H9 (cell line): ENCODE results near the gene TPBGL. TPM values are rescaled to one million over a fixed set of nuclear protein-coding genes. Genes with fewer than 3 reads are reported as not detected.

Source experiments
- DNase-seq: peaks from one replicate; pipeline ENCODE4 v3.0.0-alpha.2; 2017
- H2AFZ ChIP-seq: one replicate; pipeline ENCODE4 v1.6.1; 2013; ENCODE audit warnings: mild to moderate bottlenecking, low read length, control low read depth, moderate library complexity
- H2AK5ac ChIP-seq: 2 replicates; pipeline ENCODE4 v1.6.1; 2013; ENCODE audit warnings: low read length, control low read depth, mixed read lengths; ENCODE audit not compliant: insufficient read length
- H2BK120ac ChIP-seq: one replicate; pipeline ENCODE4 v1.6.1; 2013; ENCODE audit warnings: low read depth, mild to moderate bottlenecking, low read length, control low read depth, inconsistent platforms; ENCODE audit not compliant: poor library complexity, severe bottlenecking
- H2BK12ac ChIP-seq: 2 replicates; pipeline ENCODE4 v1.6.1; 2013; ENCODE audit warnings: low read length, control low read depth, mixed read lengths, low read depth; ENCODE audit not compliant: insufficient read length
- H2BK15ac ChIP-seq: 2 replicates; pipeline ENCODE4 v1.6.1; 2013; ENCODE audit warnings: low read depth, low read length, control low read depth
- H2BK20ac ChIP-seq: one replicate; pipeline ENCODE4 v1.6.1; 2013; ENCODE audit warnings: low read depth, mild to moderate bottlenecking, low read length, control low read depth, inconsistent platforms; ENCODE audit not compliant: poor library complexity, severe bottlenecking
- H2BK5ac ChIP-seq: 2 replicates; pipeline ENCODE4 v1.6.1; 2013; ENCODE audit warnings: low read length, control low read depth, mixed read lengths; ENCODE audit not compliant: insufficient read length
- H3K14ac ChIP-seq: 2 replicates; pipeline ENCODE4 v1.6.1; 2013; ENCODE audit warnings: low read length, control low read depth; ENCODE audit not compliant: insufficient read depth
- H3K18ac ChIP-seq: 2 replicates; pipeline ENCODE4 v1.6.1; 2013; ENCODE audit warnings: low read depth, mild to moderate bottlenecking, mixed read lengths, low read length, control low read depth; ENCODE audit not compliant: insufficient read length
- H3K23ac ChIP-seq: 2 replicates; pipeline ENCODE4 v1.6.1; 2013; ENCODE audit warnings: low read length, control low read depth, mixed read lengths, low read depth; ENCODE audit not compliant: insufficient read length
- H3K23me2 ChIP-seq: 2 replicates; pipeline ENCODE4 v1.6.1; 2013; ENCODE audit warnings: low read depth, mild to moderate bottlenecking, mixed read lengths, low read length, control low read depth; ENCODE audit not compliant: insufficient read length, poor library complexity, severe bottlenecking
- H3K27ac ChIP-seq: 2 replicates; pipeline ENCODE4 v1.5.1; 2013; ENCODE audit warnings: low read length, control low read depth, mixed read lengths, low read depth; ENCODE audit not compliant: insufficient read length
- H3K27me3 ChIP-seq: 2 replicates; pipeline ENCODE4 v1.6.1; 2013; ENCODE audit warnings: low read length, control low read depth, inconsistent platforms; ENCODE audit not compliant: insufficient read depth
- H3K4ac ChIP-seq: 2 replicates; pipeline ENCODE4 v1.6.1; 2013; ENCODE audit warnings: low read depth, mild to moderate bottlenecking, control low read depth, inconsistent platforms, low read length, moderate library complexity
- H3K4me1 ChIP-seq: 2 replicates; pipeline ENCODE4 v1.6.1; 2013; ENCODE audit warnings: low read length, control low read depth, inconsistent platforms; ENCODE audit not compliant: insufficient read depth
- H3K4me2 ChIP-seq: 2 replicates; pipeline ENCODE4 v1.6.1; 2013; ENCODE audit warnings: low read length, control low read depth, mixed read lengths; ENCODE audit not compliant: insufficient read length, insufficient read depth
- H3K56ac ChIP-seq: 2 replicates; pipeline ENCODE4 v1.6.1; 2013; ENCODE audit warnings: low read depth, mild to moderate bottlenecking, mixed read lengths, low read length, control low read depth; ENCODE audit not compliant: insufficient read length
- H3K79me1 ChIP-seq: 2 replicates; pipeline ENCODE4 v1.6.1; 2013; ENCODE audit warnings: low read depth, mild to moderate bottlenecking, moderate library complexity, low read length, control low read depth, inconsistent platforms; ENCODE audit not compliant: insufficient read depth, poor library complexity, severe bottlenecking
- H3K79me2 ChIP-seq: 2 replicates; pipeline ENCODE4 v1.6.1; 2013; ENCODE audit warnings: low read length, control low read depth, inconsistent platforms; ENCODE audit not compliant: insufficient read depth
- H3K9ac ChIP-seq: 2 replicates; pipeline ENCODE4 v1.6.1; 2013; ENCODE audit warnings: low read length, control low read depth, mixed read lengths; ENCODE audit not compliant: insufficient read length; ENCODE audit errors: extremely low read depth
- H3K9me3 ChIP-seq: one replicate; pipeline ENCODE4 v1.6.1; 2013; ENCODE audit warnings: low read depth, low read length, inconsistent platforms; ENCODE audit not compliant: control insufficient read depth
- H3T11ph ChIP-seq: one replicate; pipeline ENCODE4 v1.6.1; 2013; ENCODE audit warnings: mild to moderate bottlenecking, low read length, control low read depth, inconsistent platforms
- H4K20me1 ChIP-seq: one replicate; pipeline ENCODE4 v1.6.1; 2013; ENCODE audit not compliant: control insufficient read depth, insufficient read length, insufficient read depth
- H4K5ac ChIP-seq: 2 replicates; pipeline ENCODE4 v1.6.1; 2013; ENCODE audit warnings: low read depth, mild to moderate bottlenecking, mixed read lengths, low read length, control low read depth; ENCODE audit not compliant: insufficient read length
- H4K8ac ChIP-seq: replicated peaks from 2 replicates; pipeline ENCODE4 v1.6.1; 2013; ENCODE audit warnings: low read length, control low read depth, mixed read lengths, low read depth; ENCODE audit not compliant: insufficient read length
- H4K91ac ChIP-seq: 2 replicates; pipeline ENCODE4 v1.6.1; 2013; ENCODE audit warnings: low read depth, mild to moderate bottlenecking, moderate library complexity, mixed read lengths, low read length, control low read depth; ENCODE audit not compliant: insufficient read length
- H3K27ac Mint-ChIP-seq, 3 experiments: 2 replicates in 2 of 3; 3 replicates in 1 of 3; pipeline ENCODE4 v1.8.0; 2020 to 2021; ENCODE audit warnings: mixed read lengths in 3 of 3, mild to moderate bottlenecking in 1 of 3, moderate library complexity in 1 of 3
- H3K27me3 Mint-ChIP-seq: 2 replicates; pipeline ENCODE4 v1.8.0; 2021; ENCODE audit warnings: low read depth, mild to moderate bottlenecking, moderate library complexity, mixed read lengths
- H3K36me3 Mint-ChIP-seq, 3 experiments: 2 replicates in 2 of 3; 3 replicates in 1 of 3; pipeline ENCODE4 v1.8.0; 2020 to 2021; ENCODE audit warnings: low read depth in 3 of 3, mixed read lengths in 3 of 3; ENCODE audit not compliant: insufficient read depth in 1 of 3
- H3K4me1 Mint-ChIP-seq, 2 experiments: 2 replicates each; pipeline ENCODE4 v1.8.0; 2020; ENCODE audit warnings: mixed read lengths in 2 of 2
- H3K4me3 Mint-ChIP-seq, 2 experiments: 2 replicates in 1 of 2; 3 replicates in 1 of 2; pipeline ENCODE4 v1.8.0; 2020 to 2021; ENCODE audit warnings: mild to moderate bottlenecking in 2 of 2, mixed read lengths in 2 of 2, moderate library complexity in 1 of 2
- H3K9me3 Mint-ChIP-seq, 2 experiments: 2 replicates in 1 of 2; 3 replicates in 1 of 2; pipeline ENCODE4 v1.8.0; 2020; ENCODE audit warnings: mild to moderate bottlenecking in 2 of 2, mixed read lengths in 2 of 2, moderate library complexity in 1 of 2
- total RNA-seq: library from RNA; stranded (reverse); gene quantifications from 2 replicates; pipeline ENCODE4 v1.2.1, GENCODE V29; 2021
- TF ChIP-seq, protein P1 (sequence below): fragments of 200-600 bp; sonication (generic); conservative IDR thresholded peaks from 3 replicates; pipeline ENCODE4 v1.8.0; 2021; ENCODE audit warnings: antibody characterized with exemption, mild to moderate bottlenecking

TPBGL gene
- total RNA-seq, 1 experiment from 2014 or later, result 0.61 TPM

DNA sequence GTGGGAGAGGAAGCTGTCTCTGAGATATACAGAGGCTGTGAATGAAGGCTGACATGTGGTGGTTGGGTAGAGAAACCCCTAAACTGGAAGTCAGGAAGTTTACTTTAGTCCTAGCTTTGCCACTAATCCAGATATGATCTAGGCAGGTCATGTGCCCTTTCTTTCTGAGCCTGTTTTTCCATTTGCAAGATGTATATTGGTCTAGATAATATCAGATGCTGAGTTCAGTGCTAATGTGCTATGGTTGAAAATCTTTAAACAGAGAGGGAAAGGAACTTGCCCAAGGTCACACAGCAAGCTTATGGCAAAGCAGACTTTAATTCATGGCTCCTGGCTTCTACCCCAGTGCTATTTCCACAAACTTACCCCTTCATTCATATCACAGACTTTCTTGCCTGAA, 25.7 kb upstream of the TPBGL start:
- Histone ChIP-seq H3K27ac (no peak overlapping the region), H3K4ac (no peak overlapping the region), H3K4me1 (no peaks in the 10 kb centered on the region), H3K56ac (no peak overlapping the region), H3K4me2 (no peak overlapping the region), H2BK12ac (no peak overlapping the region), H3K18ac (no peak overlapping the region), H2BK5ac (no peak overlapping the region), H3K9ac (no peak overlapping the region), H2BK20ac (no peak overlapping the region), H2AK5ac (no peak overlapping the region), H2BK15ac (no peak overlapping the region), H3K14ac (no peak overlapping the region), H3T11ph (no peak overlapping the region), H3K23me2 (no peaks in the 10 kb centered on the region), H3K23ac (no peak overlapping the region), H4K8ac (no peak overlapping the region), H4K20me1 (no peaks in the 10 kb centered on the region), H2BK120ac (no peak overlapping the region), H3K27me3 (no peaks in the 10 kb centered on the region; the same call in 1 of the 2 replicates), H4K91ac (no peak overlapping the region), H3K9me3 (no peaks in the 10 kb centered on the region), H3K79me2 (no peaks in the 10 kb centered on the region), H3K79me1 (no peaks in the 10 kb centered on the region), H4K5ac (no peak overlapping the region), H2AFZ (no peak overlapping the region)
- H3K4me1 Mint-ChIP-seq, result 0 out of 4 replicates have a peak, but pooled peaks cover 0 to 3% of the 10 kb centered on the region in 2 experiments
- H3K27me3 Mint-ChIP-seq, result peaks cover 46% of the 10 kb centered on the region
- no peaks in the 10 kb centered on the region for H3K9me3 Mint-ChIP-seq
- DNase-seq, result no peak
- no peaks in the 10 kb centered on the region for H3K36me3 Mint-ChIP-seq
- H3K4me3 Mint-ChIP-seq, result no peak overlapping the region
- H3K27ac Mint-ChIP-seq, result no peak overlapping the region
- TF ChIP-seq, protein P1, sequence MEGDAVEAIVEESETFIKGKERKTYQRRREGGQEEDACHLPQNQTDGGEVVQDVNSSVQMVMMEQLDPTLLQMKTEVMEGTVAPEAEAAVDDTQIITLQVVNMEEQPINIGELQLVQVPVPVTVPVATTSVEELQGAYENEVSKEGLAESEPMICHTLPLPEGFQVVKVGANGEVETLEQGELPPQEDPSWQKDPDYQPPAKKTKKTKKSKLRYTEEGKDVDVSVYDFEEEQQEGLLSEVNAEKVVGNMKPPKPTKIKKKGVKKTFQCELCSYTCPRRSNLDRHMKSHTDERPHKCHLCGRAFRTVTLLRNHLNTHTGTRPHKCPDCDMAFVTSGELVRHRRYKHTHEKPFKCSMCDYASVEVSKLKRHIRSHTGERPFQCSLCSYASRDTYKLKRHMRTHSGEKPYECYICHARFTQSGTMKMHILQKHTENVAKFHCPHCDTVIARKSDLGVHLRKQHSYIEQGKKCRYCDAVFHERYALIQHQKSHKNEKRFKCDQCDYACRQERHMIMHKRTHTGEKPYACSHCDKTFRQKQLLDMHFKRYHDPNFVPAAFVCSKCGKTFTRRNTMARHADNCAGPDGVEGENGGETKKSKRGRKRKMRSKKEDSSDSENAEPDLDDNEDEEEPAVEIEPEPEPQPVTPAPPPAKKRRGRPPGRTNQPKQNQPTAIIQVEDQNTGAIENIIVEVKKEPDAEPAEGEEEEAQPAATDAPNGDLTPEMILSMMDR, result no peak
